SW 1271 (cell line): ENCODE data around the gene TTLL10.

Experiments used
- DNase-seq, 2 experiments: peaks; one replicate each; lab custom pipeline; 2025; lab: John Stamatoyannopoulos, UW

Gene TTLL10

DNA sequence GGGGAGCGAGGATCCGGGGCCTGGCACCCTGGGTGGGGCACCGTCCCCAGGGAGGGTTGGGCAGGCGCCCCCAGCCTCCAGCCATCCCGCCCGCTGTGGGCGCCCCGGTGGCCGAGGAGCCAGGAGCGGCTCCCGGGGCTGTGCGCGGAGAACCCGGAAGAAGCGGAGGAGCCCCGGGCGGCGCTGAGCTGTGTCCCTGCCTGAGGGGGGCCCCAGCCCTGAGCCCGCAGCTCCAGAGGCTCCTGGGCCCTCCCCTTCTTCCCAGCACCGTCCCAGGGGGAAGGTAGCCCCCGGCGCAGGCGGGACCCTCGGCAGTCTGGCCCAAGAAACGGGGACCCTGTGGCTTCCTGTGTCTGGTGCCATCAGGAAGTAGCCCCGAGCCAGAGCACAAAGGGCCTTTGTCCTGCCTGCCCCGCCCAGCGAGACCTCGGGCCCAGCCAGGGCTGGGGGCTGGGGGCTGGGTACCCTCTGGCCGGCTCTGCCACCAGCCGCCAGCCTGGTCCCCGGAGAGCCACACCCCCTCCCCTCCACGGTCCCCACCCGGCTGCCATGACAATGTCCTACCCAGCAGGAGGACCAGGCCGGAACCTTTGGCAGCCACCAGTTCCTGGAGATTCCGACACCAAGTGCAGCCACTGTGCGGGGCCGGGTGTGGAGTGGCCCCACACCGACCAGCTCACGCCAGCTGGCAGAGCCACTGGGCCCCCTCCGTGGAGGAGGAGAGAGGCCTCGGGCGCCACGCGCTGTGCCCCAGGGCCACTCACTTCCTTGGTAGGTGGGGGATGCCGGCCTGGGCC is 15.6 kb upstream of the TTLL10 start:
- DNase-seq, result no peak

DNA sequence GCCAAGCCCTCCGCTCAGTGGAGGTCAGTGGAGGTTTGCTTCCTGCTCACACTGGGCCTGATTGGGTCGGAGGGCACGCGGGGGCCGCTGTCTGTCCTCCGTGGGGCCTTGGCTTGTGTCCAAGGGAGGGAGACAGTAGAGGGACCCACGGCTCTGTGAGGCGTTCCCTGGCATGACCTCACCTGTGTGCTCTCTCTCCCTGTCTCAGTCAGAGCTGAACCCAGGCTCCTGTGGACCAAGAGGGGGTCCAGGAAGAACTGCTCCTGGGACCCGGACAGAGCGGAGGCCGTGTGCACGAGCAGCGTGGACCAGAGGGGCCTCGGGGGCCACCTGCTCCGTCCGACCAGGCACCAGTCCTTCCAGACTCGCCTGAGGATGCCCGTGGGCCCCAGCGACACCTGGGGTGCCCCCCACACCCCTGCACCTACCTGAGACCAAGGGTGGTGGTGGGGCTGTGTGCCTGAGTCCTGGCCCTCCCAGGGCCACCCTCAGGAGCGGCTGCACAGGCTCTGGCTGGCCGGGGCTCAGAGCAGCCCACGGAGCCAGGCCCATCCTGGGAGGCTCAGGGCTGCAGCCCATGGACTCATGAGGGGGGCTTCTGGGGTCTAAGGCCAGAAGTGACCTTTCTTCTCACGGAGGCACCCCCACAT is 13.3 kb upstream of the TTLL10 start:
- DNase-seq, result no peak

DNA sequence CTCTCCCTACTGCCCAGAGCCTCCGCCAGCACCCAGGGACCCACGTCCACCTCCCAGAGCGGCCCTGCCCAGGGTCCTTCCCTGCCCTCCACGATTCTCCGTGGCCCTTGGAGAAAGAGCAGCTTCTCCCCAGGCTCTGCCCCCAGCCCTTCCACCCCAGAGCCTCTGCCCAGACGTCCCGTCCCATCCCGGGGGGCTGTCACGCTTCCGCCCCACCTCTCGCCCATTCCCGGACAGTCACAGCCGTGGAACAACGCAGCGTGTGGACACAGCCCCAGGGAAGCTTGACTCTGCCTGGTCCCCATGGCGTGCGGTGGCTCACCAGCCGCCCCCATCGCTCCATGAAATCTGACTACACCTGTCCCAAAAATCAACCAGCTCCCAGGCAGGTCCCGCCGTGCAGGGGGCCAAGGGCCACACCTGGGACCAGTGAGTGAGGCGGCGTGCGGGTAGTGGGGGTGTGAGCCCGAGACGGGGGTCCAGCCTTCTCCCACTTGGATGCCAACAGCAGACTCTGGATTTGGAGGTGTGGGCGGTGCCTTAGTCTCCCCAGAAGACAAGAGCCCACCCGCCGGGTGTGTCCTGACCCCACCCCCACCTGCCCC is 12.5 kb upstream of the TTLL10 start:
- DNase-seq, result no peak

DNA sequence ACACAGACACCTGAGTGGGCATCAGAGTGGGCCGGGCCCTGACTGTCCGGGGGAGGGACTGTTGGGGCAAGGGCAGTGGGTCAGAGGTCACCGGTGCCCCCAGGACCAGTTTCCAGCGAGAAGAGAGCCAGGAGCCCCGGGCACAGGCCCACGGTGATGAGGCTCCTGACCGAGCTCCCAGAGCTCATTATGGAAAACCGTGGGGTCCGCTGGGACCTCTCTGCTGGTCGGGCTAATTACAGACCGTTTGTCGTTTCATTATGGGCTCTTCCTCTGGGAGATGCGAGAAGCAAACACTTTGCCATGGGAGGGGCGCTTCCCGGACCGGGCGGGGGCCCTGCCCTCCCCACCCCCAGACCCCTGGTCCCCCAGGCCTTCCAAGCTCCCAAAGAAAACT is 12.0 kb upstream of the TTLL10 start:
- DNase-seq, result no peak

- no peak for DNase-seq
These were observed 10.8 kb upstream of the TTLL10 start for GRCh38 chr1:1162597-1163537.

GRCh38 chr1:1163538-1164070 is 10.1 kb upstream of the TTLL10 start:
- no peak for DNase-seq

GRCh38 chr1:1164361-1164700 is 9.3 kb upstream of the TTLL10 start:
- DNase-seq, result no peak

DNA sequence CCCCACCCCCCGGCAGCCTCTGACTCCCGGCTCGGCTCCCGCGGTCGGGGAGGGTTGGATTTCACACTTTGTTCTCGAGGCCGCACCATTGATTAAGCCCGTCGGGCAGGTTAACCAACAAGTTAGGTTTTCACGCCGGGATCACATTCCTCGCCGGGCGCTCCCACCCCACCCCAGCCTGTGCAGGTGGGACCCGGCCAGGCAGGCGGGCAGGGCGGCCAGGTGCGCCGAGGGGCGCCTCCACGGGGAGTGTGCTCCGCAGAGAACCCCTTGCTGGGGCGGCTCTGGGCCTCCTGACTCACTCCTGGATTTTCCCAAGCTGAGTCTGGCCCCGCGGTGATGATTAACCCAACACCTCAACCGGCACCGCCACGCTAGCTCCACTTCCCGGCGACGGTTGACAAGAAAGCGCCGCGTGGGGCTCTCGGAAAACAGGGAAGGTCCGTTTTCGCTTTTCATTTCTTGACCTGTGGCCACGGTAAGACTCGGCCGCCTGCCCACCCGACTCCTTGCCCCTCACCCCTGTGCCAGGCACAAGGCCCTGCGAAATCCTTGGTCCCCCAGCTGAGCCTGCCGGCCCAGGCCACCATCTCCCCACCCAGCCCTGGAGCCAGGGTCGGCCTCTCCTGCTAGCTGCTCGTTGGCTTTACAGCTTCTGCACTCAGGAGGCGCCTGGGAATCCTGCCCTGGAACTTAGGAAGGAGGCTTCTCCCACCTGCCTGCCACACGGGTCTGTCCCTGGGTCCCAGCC is 8.8 kb upstream of the TTLL10 start:
- no peak for DNase-seq

- no peak for DNase-seq
These were observed 8.2 kb upstream of the TTLL10 start for GRCh38 chr1:1165485-1165884.

- DNase-seq, result no peak
These were observed 7.7 kb upstream of the TTLL10 start for GRCh38 chr1:1165900-1166421.

DNA sequence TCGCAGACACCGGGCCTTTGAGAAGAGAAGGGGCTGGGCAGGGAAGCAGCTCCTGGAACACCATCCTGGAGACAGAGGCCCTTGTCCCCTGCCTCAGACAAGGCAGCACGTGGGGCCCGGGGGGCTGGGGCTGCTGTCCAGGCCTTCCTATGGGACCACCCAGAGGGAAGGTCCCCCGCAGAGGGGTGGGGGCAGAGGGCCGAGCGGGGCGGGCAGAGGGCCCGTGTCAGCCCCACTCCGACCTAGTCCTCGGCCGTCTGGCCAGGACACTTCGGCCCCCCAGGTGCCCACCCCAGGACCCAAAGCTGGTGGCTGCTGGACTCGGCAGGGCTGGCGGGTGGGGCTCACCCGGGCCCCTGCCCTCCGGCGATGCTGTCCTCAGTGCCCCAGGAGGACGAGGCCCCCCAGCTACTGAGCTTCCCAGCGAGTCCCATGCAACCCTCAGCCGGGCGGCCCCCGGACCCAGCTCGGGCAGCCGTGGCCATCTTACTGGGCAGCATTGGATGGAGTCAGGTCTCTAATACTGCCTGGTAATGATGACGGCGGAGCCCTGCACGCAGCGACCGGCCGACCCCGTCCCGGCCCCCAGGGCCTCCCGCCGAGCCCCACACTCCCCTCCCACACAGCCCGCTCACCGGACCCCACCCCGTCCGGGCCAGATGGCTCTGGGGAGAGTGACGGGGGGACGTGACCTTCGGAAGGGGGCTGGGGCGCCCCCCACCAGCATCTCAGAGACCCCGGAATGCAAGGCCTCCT is 6.9 kb upstream of the TTLL10 start:
- DNase-seq, result no peak

DNA sequence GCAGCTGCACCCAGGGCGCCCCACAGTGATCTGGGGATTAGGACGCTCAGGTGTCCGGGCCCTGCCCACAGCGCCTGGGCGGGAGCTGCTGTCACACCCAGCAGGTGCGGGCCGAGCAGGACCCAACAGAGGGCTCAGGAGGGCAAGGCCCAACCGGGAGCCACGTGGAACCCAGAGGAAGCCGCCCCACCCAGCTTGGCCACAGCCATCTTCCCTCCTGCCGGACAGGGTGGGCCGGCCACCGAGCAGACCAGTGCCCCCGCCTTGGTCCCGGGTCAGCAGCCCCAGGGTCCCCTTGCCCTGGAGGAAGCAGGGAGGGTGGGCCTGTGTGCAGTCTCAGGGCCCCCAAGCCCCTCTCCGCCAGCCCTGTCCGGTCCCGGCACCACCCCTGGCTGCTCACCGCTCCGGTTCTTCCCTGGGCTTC is 6.3 kb upstream of the TTLL10 start:
- DNase-seq, result no peak

GRCh38 chr1:1167841-1168450 is 5.7 kb upstream of the TTLL10 start:
- no peak for DNase-seq

DNA sequence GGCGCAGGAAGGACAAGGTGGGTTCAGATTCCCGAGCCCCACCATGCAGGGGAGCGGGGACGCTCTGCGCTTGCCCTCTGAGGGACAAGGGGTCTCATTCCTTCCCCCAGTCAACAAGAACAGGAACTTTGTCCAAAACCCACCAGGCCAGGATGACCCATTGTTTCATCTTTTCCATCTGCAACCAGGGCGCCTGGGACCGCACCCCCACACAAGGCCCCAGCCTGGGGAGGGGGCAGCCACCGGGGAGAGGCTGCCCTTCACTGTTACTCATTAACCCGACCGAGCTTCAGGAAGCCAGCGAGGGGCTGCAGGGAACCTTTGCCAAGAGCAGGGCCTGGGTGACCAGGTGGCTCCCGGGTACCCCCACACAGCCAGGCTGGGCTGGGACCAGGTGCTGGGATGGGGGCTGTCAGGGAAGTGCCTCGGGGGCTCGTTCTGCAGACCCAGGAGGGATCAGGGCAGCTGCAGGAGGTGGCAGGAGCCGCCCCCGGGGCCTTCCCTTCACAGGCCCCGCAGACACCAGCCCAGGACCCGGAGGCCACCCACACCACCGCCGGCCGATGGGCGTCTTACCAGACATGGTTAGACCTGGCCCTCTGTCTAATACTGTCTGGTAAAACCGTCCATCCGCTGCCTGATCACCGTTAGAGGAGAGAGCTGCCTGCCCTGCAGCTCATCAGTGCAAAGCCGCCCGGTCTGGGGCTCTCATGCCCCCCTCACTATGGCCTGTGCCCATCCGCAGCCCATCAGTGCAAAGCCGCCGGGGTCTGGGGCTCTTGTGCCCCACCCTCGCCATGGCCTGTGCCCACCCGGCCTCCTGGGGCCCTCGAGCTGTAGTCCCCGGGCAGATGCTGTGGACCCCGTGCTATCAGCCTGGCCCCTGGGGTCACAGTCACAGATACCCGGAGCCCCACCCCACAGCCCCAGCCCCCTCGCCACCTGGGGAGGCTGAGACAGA is 4.9 kb upstream of the TTLL10 start:
- DNase-seq, result no peak

DNA sequence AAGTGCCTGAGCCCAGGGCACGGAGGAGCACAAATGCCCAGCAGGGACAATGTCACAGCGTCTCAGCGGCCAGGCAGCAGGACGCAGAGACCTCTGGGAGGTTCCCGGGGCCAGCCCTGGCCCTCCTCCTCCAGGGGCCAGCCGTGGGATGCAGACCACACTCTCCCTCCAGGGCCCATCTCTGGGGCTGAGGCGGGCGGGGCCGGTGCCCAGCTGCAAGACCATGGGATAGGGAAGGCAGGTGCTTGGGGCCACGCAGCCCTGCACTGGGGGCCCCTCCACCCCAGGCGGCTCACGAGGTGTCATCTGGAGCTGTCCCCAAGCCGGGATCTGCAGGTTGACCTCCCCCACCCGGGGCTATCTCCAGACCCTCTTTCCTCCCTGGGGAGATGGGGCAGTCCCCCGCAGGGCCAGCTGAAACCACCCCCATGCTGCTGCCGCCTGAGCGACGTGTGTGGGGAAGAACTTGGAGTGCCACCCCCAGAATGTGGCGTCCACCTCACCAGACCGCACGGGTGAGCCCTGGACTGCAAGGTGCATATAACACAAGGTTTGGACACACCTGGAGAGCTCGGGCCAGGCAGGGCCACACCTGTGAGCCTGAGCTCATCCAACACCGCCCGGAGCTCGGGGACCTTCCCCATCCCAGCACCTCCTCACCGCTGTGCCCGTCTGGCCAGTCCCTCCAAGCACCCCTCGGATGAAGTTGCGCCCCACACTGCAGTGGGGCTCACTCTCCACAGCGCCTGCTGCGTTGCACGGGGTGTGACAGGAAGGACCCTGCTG is 4.1 kb upstream of the TTLL10 start:
- DNase-seq, result no peak

DNA sequence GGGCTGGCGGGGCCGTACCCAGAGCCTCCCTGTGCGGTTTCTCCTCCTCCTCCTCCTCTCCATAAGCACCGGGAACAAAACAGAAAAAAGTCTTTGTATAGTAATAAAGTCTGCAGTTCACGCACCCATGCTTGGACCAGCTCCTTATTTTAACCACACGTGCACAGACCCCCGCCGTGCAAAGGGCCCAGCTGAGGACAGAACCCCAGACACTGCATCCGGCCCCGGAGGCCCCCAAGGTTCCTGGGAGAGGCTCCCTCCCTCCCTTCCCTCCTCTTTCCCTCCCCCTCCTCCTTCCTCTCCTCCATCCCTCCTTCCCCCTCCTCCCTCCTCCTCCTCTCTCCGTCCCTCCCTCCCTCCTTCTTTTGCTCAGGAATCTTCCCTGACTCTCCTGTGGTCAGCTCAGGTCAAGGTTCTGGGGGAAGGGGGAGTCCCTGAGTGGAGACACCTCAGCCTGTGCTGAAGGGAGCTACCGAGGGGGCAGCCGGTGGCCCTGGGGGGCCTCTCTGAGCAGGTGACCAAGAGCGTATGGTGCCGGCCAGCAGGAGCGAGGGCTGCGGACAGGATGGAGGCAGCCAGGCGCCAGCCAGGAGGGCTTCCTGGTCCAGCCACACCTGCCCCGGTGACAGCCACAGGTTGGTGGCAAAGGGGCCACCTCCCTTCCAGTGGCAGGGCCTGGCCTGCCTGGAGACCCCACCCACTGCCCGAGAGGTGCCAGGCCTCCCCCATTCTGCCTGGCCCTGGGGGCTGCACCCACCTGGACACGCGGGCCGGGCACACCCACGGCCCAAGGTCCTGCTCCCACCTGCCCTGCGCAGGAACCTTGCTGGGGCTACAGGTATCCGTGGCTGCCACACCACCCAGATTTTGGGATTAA is 3.2 kb upstream of the TTLL10 start:
- DNase-seq, result no peak

- no peak for DNase-seq
These were observed 2.5 kb upstream of the TTLL10 start for GRCh38 chr1:1171161-1171545.
